Suprapubic skin (tissue), 4 donors: Measurements from ENCODE around the gene COX17. TPM values are rescaled to one million over a fixed set of nuclear protein-coding genes. Genes with fewer than 3 reads are reported as not detected.

ENCODE experiments used
- DNase-seq, 2 donors: peaks; one replicate each; pipeline ENCODE4 v3.0.0-alpha.2; 2019; ENCODE audit warnings: low spot score in 2 of 2
- H3K27ac ChIP-seq: fragments of 200-600 bp; sonication (generic); one replicate; pipeline ENCODE4 v1.5.1; 2019
- H3K27me3 ChIP-seq: fragments of 200-600 bp; sonication (generic); one replicate; pipeline ENCODE4 v1.5.1; 2019
- H3K36me3 ChIP-seq: fragments of 200-600 bp; sonication (generic); one replicate; pipeline ENCODE4 v1.5.1; 2019
- H3K4me1 ChIP-seq: fragments of 200-600 bp; sonication (generic); one replicate; pipeline ENCODE4 v1.5.1; 2019
- H3K4me3 ChIP-seq: fragments of 200-600 bp; sonication (generic); one replicate; pipeline ENCODE4 v1.5.1; 2019; ENCODE audit warnings: mild to moderate bottlenecking
- H3K9me3 ChIP-seq: fragments of 200-600 bp; sonication (generic); one replicate; pipeline ENCODE4 v1.5.1; 2019
- EP300 ChIP-seq: sonication (generic); formaldehyde crosslinking; IDR thresholded peaks from one replicate; pipeline ENCODE4 v1.6.1; 2017; ENCODE audit warnings: antibody characterized with exemption
- POLR2A ChIP-seq, 2 donors: fragments of 450-650 bp; IDR thresholded peaks; one replicate each; pipeline ENCODE4 v1.6.1; 2017; ENCODE audit warnings: antibody characterized with exemption in 2 of 2, mild to moderate bottlenecking in 2 of 2, moderate library complexity in 2 of 2
- POLR2AphosphoS5 ChIP-seq, 3 donors: sonication (generic); formaldehyde crosslinking; IDR thresholded peaks; one replicate each; pipeline ENCODE4 v1.6.1; 2017; ENCODE audit warnings: antibody characterized with exemption in 3 of 3
- WGBS: methylation state at CpG from one replicate; pipeline ENCODE4 v1.1.5; 2018; 5-methylcytosine and 5-hydroxymethylcytosine counted together
- total RNA-seq, 4 donors: library from RNA; depleted of rRNA; stranded (reverse); fragments of >200 nt; gene quantifications; one replicate each; pipeline ENCODE4 v1.1.0, GENCODE V29; 2016
- TF ChIP-seq, protein P1 (sequence below), 2 donors: fragments of 200-600 bp in 1 of 2; fragments of 450-650 bp in 1 of 2; sonication (generic) in 1 of 2; IDR thresholded peaks; one replicate each; pipeline ENCODE4 v1.5.1; 2016 to 2019; ENCODE audit warnings: antibody characterized with exemption in 2 of 2, mild to moderate bottlenecking in 1 of 2, moderate library complexity in 1 of 2

The COX17 gene
- total RNA-seq, 4 donors from 2014 or later: 22.1 to 29.8 (median 26.0) TPM

DNA sequence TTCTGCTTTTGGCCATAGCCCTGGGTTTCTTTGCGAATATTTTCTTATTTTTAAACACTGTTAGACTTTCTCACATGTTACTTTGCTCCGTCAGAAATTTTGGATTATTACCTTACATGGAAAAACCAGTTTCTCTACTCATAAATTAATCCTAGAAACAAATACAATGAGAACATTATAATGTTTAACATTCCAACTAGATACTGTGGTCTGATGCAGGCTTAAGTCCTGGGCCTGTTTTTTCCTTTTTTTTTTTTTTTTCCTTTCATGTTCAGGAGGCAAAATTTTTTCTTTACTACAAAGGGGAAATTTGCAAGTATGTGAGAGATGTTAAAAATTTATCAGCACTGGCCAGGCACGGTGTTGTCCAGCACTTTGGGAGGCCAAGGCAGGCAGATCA, 45.7 kb downstream of the COX17 start:
- no peaks in the 10 kb centered on the region for H3K27me3 ChIP-seq
- H3K9me3 ChIP-seq: no peaks in the 10 kb centered on the region
- H3K4me3 ChIP-seq: no peak overlapping the region
- H3K27ac ChIP-seq: no peak overlapping the region
- no peaks in the 10 kb centered on the region for H3K36me3 ChIP-seq
- TF ChIP-seq POLR2AphosphoS5 (IDR thresholded peaks at IDR 0.05) (no peak), EP300 (no peak), POLR2A (IDR thresholded peaks at IDR 0.05) (no peak)
- TF ChIP-seq, protein P1, sequence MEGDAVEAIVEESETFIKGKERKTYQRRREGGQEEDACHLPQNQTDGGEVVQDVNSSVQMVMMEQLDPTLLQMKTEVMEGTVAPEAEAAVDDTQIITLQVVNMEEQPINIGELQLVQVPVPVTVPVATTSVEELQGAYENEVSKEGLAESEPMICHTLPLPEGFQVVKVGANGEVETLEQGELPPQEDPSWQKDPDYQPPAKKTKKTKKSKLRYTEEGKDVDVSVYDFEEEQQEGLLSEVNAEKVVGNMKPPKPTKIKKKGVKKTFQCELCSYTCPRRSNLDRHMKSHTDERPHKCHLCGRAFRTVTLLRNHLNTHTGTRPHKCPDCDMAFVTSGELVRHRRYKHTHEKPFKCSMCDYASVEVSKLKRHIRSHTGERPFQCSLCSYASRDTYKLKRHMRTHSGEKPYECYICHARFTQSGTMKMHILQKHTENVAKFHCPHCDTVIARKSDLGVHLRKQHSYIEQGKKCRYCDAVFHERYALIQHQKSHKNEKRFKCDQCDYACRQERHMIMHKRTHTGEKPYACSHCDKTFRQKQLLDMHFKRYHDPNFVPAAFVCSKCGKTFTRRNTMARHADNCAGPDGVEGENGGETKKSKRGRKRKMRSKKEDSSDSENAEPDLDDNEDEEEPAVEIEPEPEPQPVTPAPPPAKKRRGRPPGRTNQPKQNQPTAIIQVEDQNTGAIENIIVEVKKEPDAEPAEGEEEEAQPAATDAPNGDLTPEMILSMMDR (IDR thresholded peaks at IDR 0.05): no peak
- WGBS: 38% methylated on average over 3 of the region's 3 CpGs
- peaks cover 28% of the 10 kb centered on the region for H3K4me1 ChIP-seq
- DNase-seq: no peak

DNA sequence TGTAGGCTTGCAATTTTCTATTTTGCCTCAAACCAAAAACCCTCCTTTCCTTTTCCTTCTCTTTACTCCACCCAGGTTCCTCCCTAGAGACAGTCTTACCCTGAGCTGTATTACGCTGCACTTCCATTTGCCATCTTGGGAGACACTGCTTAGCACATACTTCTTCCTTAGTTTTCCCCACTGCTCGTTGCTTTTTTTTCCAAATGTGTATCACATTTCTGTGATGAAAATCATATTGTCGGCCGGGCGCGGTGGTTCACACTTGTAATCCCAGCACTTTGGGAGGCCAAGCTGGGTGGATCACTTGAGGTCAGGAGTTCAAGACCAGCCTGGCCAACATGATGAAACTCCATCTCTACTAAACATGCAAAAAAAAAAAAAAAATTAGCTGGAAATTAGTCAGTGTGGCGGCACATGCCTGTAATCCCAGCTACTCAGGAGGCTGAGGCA, 46.3 kb downstream of the COX17 start:
- H3K9me3 ChIP-seq: no peaks in the 10 kb centered on the region
- no peaks in the 10 kb centered on the region for H3K27me3 ChIP-seq
- TF ChIP-seq POLR2A (IDR thresholded peaks at IDR 0.05) (no peak), POLR2AphosphoS5 (IDR thresholded peaks at IDR 0.05) (no peak), EP300 (no peak)
- TF ChIP-seq, protein P1 (IDR thresholded peaks at IDR 0.05): no peak
- H3K27ac ChIP-seq: no peak overlapping the region
- WGBS: 77% methylated on average over 7 of the region's 7 CpGs
- H3K4me1 ChIP-seq: peaks cover 24% of the 10 kb centered on the region
- H3K36me3 ChIP-seq: no peaks in the 10 kb centered on the region
- no peak for DNase-seq
- no peak overlapping the region for H3K4me3 ChIP-seq

DNA sequence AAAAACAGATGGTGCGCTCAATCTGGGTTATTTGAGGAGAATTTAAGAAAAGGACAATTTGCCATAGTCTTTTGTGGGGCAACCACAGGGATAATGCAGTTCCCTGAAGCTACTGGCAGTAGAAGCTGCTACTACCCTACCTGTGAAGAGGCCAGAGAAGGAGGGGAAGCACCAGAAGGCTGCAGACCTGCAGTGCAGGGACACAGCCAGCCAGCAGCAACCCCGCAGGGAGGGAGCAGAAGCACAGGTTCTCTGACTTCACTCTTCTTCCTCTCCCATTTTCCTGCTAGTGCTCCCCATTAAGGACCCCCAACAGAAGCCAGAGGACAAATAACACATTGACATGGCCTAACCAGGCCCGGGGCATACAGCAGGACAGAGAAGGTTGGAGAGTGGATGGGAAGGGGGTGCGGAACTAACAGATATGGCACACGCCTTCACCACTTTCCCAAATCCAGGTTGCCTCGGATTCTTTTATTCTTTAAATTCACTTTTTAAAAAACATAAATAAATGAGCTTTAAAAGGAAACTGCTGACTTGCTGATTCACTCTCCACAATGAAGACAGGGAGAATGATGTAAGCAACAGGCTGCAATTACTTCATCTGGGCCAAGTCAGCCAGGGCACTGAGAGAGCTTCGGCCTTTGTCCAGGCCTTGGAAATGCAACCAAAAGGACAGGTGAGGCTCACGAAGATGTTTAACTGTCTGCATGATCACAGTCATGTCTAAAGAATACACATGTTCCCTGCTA, 46.9 kb downstream of the COX17 start:
- TF ChIP-seq POLR2AphosphoS5 (IDR thresholded peaks at IDR 0.05) (no peak), POLR2A (IDR thresholded peaks at IDR 0.05) (no peak)
- TF ChIP-seq, protein P1 (IDR thresholded peaks at IDR 0.05): no peak
- Histone ChIP-seq H3K4me1 (peaks cover 24% of the 10 kb centered on the region), H3K9me3 (no peaks in the 10 kb centered on the region), H3K36me3 (no peaks in the 10 kb centered on the region), H3K4me3 (no peak overlapping the region), H3K27me3 (no peaks in the 10 kb centered on the region), H3K27ac (no peak overlapping the region)
- 79% methylated on average over 8 of the region's 8 CpGs for WGBS
- DNase-seq: no peak

- H3K36me3 ChIP-seq: no peaks in the 10 kb centered on the region
- WGBS: 31% methylated on average over 1 of the region's 1 CpG
- peaks cover 24% of the 10 kb centered on the region for H3K4me1 ChIP-seq
- H3K27ac ChIP-seq: no peak overlapping the region
- TF ChIP-seq POLR2AphosphoS5 (IDR thresholded peaks at IDR 0.05) (no peak), EP300 (no peak), POLR2A (IDR thresholded peaks at IDR 0.05) (no peak)
- TF ChIP-seq, protein P1 (IDR thresholded peaks at IDR 0.05): no peak
- no peak overlapping the region for H3K4me3 ChIP-seq
- DNase-seq: no peak
- H3K9me3 ChIP-seq: no peaks in the 10 kb centered on the region
- no peaks in the 10 kb centered on the region for H3K27me3 ChIP-seq
Measured at GRCh38 chr3:119628816-119629445, 48.3 kb downstream of the COX17 start.

GRCh38 chr3:119628390-119628789, 48.8 kb downstream of the COX17 start:
- WGBS: 77% methylated on average over 4 of the region's 4 CpGs
- Histone ChIP-seq H3K4me1 (peaks cover 24% of the 10 kb centered on the region), H3K27me3 (no peaks in the 10 kb centered on the region), H3K9me3 (no peaks in the 10 kb centered on the region), H3K4me3 (no peak overlapping the region), H3K27ac (no peak overlapping the region), H3K36me3 (no peaks in the 10 kb centered on the region)
- no peak for DNase-seq
- TF ChIP-seq POLR2AphosphoS5 (IDR thresholded peaks at IDR 0.05) (no peak), EP300 (no peak), POLR2A (IDR thresholded peaks at IDR 0.05) (no peak)
- TF ChIP-seq, protein P1 (IDR thresholded peaks at IDR 0.05): no peak
